SH-SY5Y (cell line): ENCODE results near the gene VAV2.

Experiments used
- GATA2 ChIP-seq: IDR thresholded peaks from 2 replicates; pipeline ENCODE4 v1.6.1; 2011; ENCODE audit warnings: mild to moderate bottlenecking, low read depth, low read length
- GATA3 ChIP-seq: IDR thresholded peaks from 2 replicates; pipeline ENCODE4 v1.6.1; 2011; ENCODE audit warnings: low read depth, mild to moderate bottlenecking, low read length, moderate library complexity

DNA sequence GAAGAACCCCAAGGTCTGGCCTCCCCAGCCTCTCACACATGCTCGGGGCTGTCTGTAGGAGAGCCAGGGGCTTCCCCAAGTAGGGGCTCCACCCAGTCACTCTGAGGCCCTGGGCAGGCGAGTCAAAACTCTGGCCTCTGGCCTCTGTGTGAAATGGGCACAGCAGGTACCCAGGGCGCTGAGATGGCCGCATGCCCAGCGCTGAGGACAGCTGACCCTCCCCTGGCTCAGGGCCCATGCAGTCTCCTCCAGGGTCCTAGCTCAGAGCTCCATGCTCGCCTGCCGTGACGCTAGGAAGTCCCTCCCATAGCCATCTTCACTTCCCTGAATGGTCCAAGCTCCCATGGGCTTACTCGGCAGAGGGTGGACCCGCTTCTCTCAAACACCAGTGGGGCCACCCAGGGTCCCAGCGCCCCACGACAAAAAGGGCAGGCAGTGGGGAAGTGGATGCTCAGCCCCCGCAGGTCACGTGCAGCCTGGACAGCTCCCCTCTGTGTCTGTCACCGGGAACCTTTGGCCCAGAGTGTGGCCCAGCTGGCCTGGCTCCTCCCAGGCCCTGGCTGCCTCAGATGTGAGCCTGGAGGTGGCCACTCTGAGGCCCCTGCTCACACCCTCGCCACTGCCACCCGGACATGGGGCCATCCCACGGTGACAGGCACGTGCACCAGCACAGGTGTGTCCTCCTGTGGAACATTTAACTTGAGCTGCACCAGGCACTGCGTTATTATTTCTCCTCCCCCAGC, 12.2 kb upstream of the VAV2 start:
- TF ChIP-seq GATA2, result no peak
- TF ChIP-seq GATA3, result no peak
